Fibroblast of lung (primary cell): ENCODE measurements around the gene APBB2. TPM values are rescaled to one million over a fixed set of nuclear protein-coding genes. Genes with fewer than 3 reads are reported as not detected.

Experiments used
- DNase-seq, 2 donors: peaks; one replicate each; pipeline versions ENCODE4 v3.0.0 to v3.0.0-alpha.2; 2010; ENCODE audit warnings: low read depth in 2 of 2
- H2AFZ ChIP-seq: 2 replicates; pipeline ENCODE4 v1.5.1; 2012; ENCODE audit warnings: low read length, control low read depth, inconsistent platforms
- H3K27ac ChIP-seq: 2 replicates; pipeline ENCODE4 v1.5.1; 2011; ENCODE audit warnings: low read length, control low read depth; ENCODE audit not compliant: insufficient read depth
- H3K27me3 ChIP-seq: 2 replicates; pipeline ENCODE4 v1.5.1; 2011; ENCODE audit warnings: mild to moderate bottlenecking, low read length; ENCODE audit not compliant: control insufficient read depth, insufficient read depth
- H3K36me3 ChIP-seq: 2 replicates; pipeline ENCODE4 v1.5.1; 2011; ENCODE audit warnings: low read length; ENCODE audit not compliant: control insufficient read depth, insufficient read depth
- H3K4me1 ChIP-seq: 2 replicates; pipeline ENCODE4 v1.5.1; 2011; ENCODE audit warnings: low read length; ENCODE audit not compliant: control insufficient read depth, insufficient read depth; ENCODE audit errors: extremely low read depth
- H3K4me2 ChIP-seq: 2 replicates; pipeline ENCODE4 v1.5.1; 2011; ENCODE audit warnings: low read length, control low read depth; ENCODE audit not compliant: insufficient read depth; ENCODE audit errors: extremely low read depth
- H3K4me3 ChIP-seq, 4 experiments: fragments of 200-600 bp in 1 of 4; sonication (generic) in 1 of 4; replicated peaks in 1 of 4; 2 replicates each; pipeline ENCODE4 v1.5.1; 2011 to 2016; ENCODE audit warnings: low read length in 4 of 4, low read depth in 3 of 4, mild to moderate bottlenecking in 3 of 4, control low read depth in 2 of 4, inconsistent platforms in 1 of 4, mixed read lengths in 1 of 4; ENCODE audit not compliant: insufficient read depth in 1 of 4; ENCODE audit errors: control extremely low read depth in 1 of 4
- H3K79me2 ChIP-seq: 2 replicates; pipeline ENCODE4 v1.5.1; 2012; ENCODE audit warnings: mild to moderate bottlenecking, low read length, inconsistent platforms; ENCODE audit not compliant: control insufficient read depth, insufficient read depth
- H3K9ac ChIP-seq: 2 replicates; pipeline ENCODE4 v1.5.1; 2011; ENCODE audit warnings: mild to moderate bottlenecking, low read length, control low read depth; ENCODE audit not compliant: insufficient read depth
- H3K9me3 ChIP-seq: 2 replicates; pipeline ENCODE4 v1.5.1; 2012; ENCODE audit warnings: low read depth, low read length; ENCODE audit not compliant: control insufficient read depth, insufficient read depth
- H4K20me1 ChIP-seq: 2 replicates; pipeline ENCODE4 v1.5.1; 2011; ENCODE audit warnings: low read length; ENCODE audit not compliant: control insufficient read depth, insufficient read depth; ENCODE audit errors: extremely low read depth
- CTCF ChIP-seq, 2 donors: IDR thresholded peaks in 1 of 2; conservative IDR thresholded peaks in 1 of 2; 1 replicate in 1 of 2; 2 replicates in 1 of 2; pipeline ENCODE4 v1.5.1; 2011 to 2012; ENCODE audit warnings: low read length in 2 of 2, control low read depth in 1 of 2, inconsistent platforms in 1 of 2, low read depth in 1 of 2, mild to moderate bottlenecking in 1 of 2
- EZH2 ChIP-seq: IDR thresholded peaks from 2 replicates; pipeline ENCODE4 v1.5.1; 2012; ENCODE audit warnings: low read length, control low read depth, mild to moderate bottlenecking; ENCODE audit errors: missing control alignments
- polyA plus RNA-seq, 2 donors: library from polyadenylated mRNA; depleted of rRNA in 1 of 2; stranded (reverse) in 1 of 2; unstranded in 1 of 2; fragments of >200 nt; gene quantifications; 2 replicates each; pipeline ENCODE4 v1.2.1, GENCODE V29; 2011 to 2012; ENCODE audit warnings: missing spikeins in 1 of 2
- total RNA-seq: library from RNA; depleted of rRNA; stranded (reverse); fragments of >200 nt; gene quantifications from 2 replicates; pipeline ENCODE4 v1.2.1, GENCODE V29; 2014

Gene APBB2
- total and polyA plus RNA-seq, 2 donors (not counting 1 experiment from before 2014, with no cell fraction given): 25.1 to 29.8 TPM

GRCh38 chr4:41217374-41217773, 3.0 kb upstream of the APBB2 start:
- H3K27ac ChIP-seq: no peak overlapping the region
- H3K4me2 ChIP-seq: no peak overlapping the region

GRCh38 chr4:41217020-41217333, 2.6 kb upstream of the APBB2 start:
- peak overlapping the region; percentile 86 for H2AFZ ChIP-seq
- no peak overlapping the region for H3K9ac ChIP-seq
- H3K4me1 ChIP-seq: peaks cover 5% of the 10 kb centered on the region
- H3K27ac ChIP-seq: no peak overlapping the region
- H3K4me3 ChIP-seq: peak overlapping the region; percentile 41 to 77 (median 62)
- H3K9me3 ChIP-seq: no peaks in the 10 kb centered on the region
- no peak for TF ChIP-seq EZH2
- TF ChIP-seq CTCF (conservative IDR thresholded peaks at IDR 0.05 in 1 of 2, IDR thresholded peaks at IDR 0.05 in 1 of 2; ENCODE audit: low read depth in 1 of 2, low read length in 2 of 2): no peak
- DNase-seq: no peak
- H3K79me2 ChIP-seq: peaks cover 18% of the 10 kb centered on the region
- no peaks in the 10 kb centered on the region for H3K36me3 ChIP-seq
- no peaks in the 10 kb centered on the region for H3K27me3 ChIP-seq
- H3K4me2 ChIP-seq: peak overlapping the region; percentile 74
- H4K20me1 ChIP-seq: no peaks in the 10 kb centered on the region

More at GRCh38 chr4:41217374-41217773, 3.0 kb upstream of the APBB2 start:
- no peak overlapping the region for H3K4me3 ChIP-seq
- no peaks in the 10 kb centered on the region for H3K36me3 ChIP-seq
- H3K27me3 ChIP-seq: no peaks in the 10 kb centered on the region
- H3K9me3 ChIP-seq: no peaks in the 10 kb centered on the region
- TF ChIP-seq EZH2 (no peak), CTCF (conservative IDR thresholded peaks at IDR 0.05 in 1 of 2, IDR thresholded peaks at IDR 0.05 in 1 of 2; ENCODE audit: low read depth in 1 of 2, low read length in 2 of 2) (no peak)
- no peak for DNase-seq
- peaks cover 14% of the 10 kb centered on the region for H3K79me2 ChIP-seq
- no peak overlapping the region for H3K9ac ChIP-seq
- peaks cover 3% of the 10 kb centered on the region for H3K4me1 ChIP-seq
- no peaks in the 10 kb centered on the region for H4K20me1 ChIP-seq
- no peak overlapping the region for H2AFZ ChIP-seq

GRCh38 chr4:41216294-41217019, 2.1 kb upstream of the APBB2 start:
- Histone ChIP-seq H3K9me3 (no peaks in the 10 kb centered on the region), H3K36me3 (no peaks in the 10 kb centered on the region), H3K4me1 (peaks cover 5% of the 10 kb centered on the region), H3K4me2 (peak overlapping the region; percentile 74), H2AFZ (peak overlapping the region; percentile 86), H3K27me3 (no peaks in the 10 kb centered on the region), H3K9ac (peak overlapping the region; percentile 77), H3K27ac (peak overlapping the region; percentile 69), H3K79me2 (peaks cover 22% of the 10 kb centered on the region), H4K20me1 (no peaks in the 10 kb centered on the region), H3K4me3 (peak overlapping the region; percentile 41 to 77 (median 62))
- DNase-seq: peak; percentile 62 to 76
- TF ChIP-seq CTCF (conservative IDR thresholded peaks at IDR 0.05 in 1 of 2, IDR thresholded peaks at IDR 0.05 in 1 of 2; ENCODE audit: low read depth in 1 of 2, low read length in 2 of 2): peak in 1 of 2 donors; percentile 49
- TF ChIP-seq EZH2: no peak
